CD4-positive, alpha-beta T cell treated with Interleukin-4 for 4 hours (primary cell): ENCODE results near the gene MESP2.
"Not testable (repeated sequence)": the region's sequence is repeated elsewhere in the genome, so short reads cannot be mapped to it uniquely, and the experiment has no call there.

Experiments
- DNase-seq: peaks from one replicate; pipeline ENCODE4 v3.0.0-alpha.2; 2020

MESP2 gene

GRCh38 chr15:89781891-89782618 is 5.9 kb downstream of the MESP2 start:
- peak; percentile 12 for DNase-seq

- DNase-seq = not testable (repeated sequence)
Observed at GRCh38 chr15:89782619-89782950, 6.5 kb downstream of the MESP2 start.

- DNase-seq = no peak
Observed at GRCh38 chr15:89783111-89783860, 7.2 kb downstream of the MESP2 start.

GRCh38 chr15:89783861-89784685 is 7.9 kb downstream of the MESP2 start:
- no peak for DNase-seq

GRCh38 chr15:89784686-89784960 is 8.5 kb downstream of the MESP2 start:
- DNase-seq = no peak

GRCh38 chr15:89785064-89785773 is 9.1 kb downstream of the MESP2 start:
- no peak for DNase-seq

- no peak for DNase-seq
Observed at GRCh38 chr15:89785774-89786140, 9.6 kb downstream of the MESP2 start.

GRCh38 chr15:89787944-89788343 is 11.8 kb downstream of the MESP2 start:
- no peak for DNase-seq

GRCh38 chr15:89788585-89788984 is 12.5 kb downstream of the MESP2 start:
- DNase-seq = not testable (repeated sequence)

GRCh38 chr15:89790206-89790605 is 14.1 kb downstream of the MESP2 start:
- no peak for DNase-seq

- DNase-seq = no peak
Observed at GRCh38 chr15:89790661-89791060, 14.5 kb downstream of the MESP2 start.

GRCh38 chr15:89792106-89792805 is 16.1 kb downstream of the MESP2 start:
- no peak for DNase-seq

- no peak for DNase-seq
Observed at GRCh38 chr15:89794627-89795241, 18.6 kb downstream of the MESP2 start.

GRCh38 chr15:89795996-89796395 is 19.9 kb downstream of the MESP2 start:
- DNase-seq = no peak

- DNase-seq = no peak
Observed at GRCh38 chr15:89797678-89798201, 21.6 kb downstream of the MESP2 start.

GRCh38 chr15:89799011-89799911 is 23.1 kb downstream of the MESP2 start:
- DNase-seq = no peak

GRCh38 chr15:89799918-89800498 is 23.9 kb downstream of the MESP2 start:
- no peak for DNase-seq

GRCh38 chr15:89801471-89802195 is 25.5 kb downstream of the MESP2 start:
- DNase-seq = no peak

- no peak for DNase-seq
Observed at GRCh38 chr15:89802231-89802928, 26.2 kb downstream of the MESP2 start.
